Measurements from ENCODE around the gene TMEM238.
A peak's percentile ranks its signal among the peaks of the same experiment; 100 is the strongest.
"Not testable (repeated sequence)": the region's sequence is repeated elsewhere in the genome, so short reads cannot be mapped to it uniquely, and the experiment has no call there.

TMEM238 gene

GRCh38 chr19:55384131-55384919, at the start of gene TMEM238:
Gene TMEM238 (minus strand): TSS chr19:55384292. CDS start chr19:55384259, 33 bp downstream.
- DNase-seq = no peak

GRCh38 chr19:55433292-55433691, 49.2 kb upstream of the TMEM238 start:
- DNase-seq = no peak

GRCh38 chr19:55432241-55432959, 48.3 kb upstream of the TMEM238 start:
- DNase-seq = no peak

- DNase-seq = no peak
These were observed 47.1 kb upstream of the TMEM238 start for GRCh38 chr19:55431183-55431582.

GRCh38 chr19:55426042-55426441, 42.0 kb upstream of the TMEM238 start:
- DNase-seq = no peak

GRCh38 chr19:55424518-55424917, 40.4 kb upstream of the TMEM238 start:
- no peak for DNase-seq

- DNase-seq = no peak
These were observed 39.3 kb upstream of the TMEM238 start for GRCh38 chr19:55423225-55424005.

GRCh38 chr19:55421281-55421680, 37.2 kb upstream of the TMEM238 start:
- not testable (repeated sequence) for DNase-seq

- no peak for DNase-seq
These were observed 35.6 kb upstream of the TMEM238 start for GRCh38 chr19:55419624-55420236.

- no peak for DNase-seq
These were observed 35.0 kb upstream of the TMEM238 start for GRCh38 chr19:55419103-55419502.

- peak; percentile 47 for DNase-seq
These were observed 34.1 kb upstream of the TMEM238 start for GRCh38 chr19:55418185-55418584.

GRCh38 chr19:55410168-55410567, 26.1 kb upstream of the TMEM238 start:
- no peak for DNase-seq

- not testable (repeated sequence) for DNase-seq
These were observed 25.1 kb upstream of the TMEM238 start for GRCh38 chr19:55409179-55409578.

GRCh38 chr19:55408533-55408872, 24.4 kb upstream of the TMEM238 start:
- DNase-seq = no peak

- DNase-seq = peak; percentile 90
These were observed 23.9 kb upstream of the TMEM238 start for GRCh38 chr19:55407800-55408532.

- DNase-seq = not testable (repeated sequence)
These were observed 23.4 kb upstream of the TMEM238 start, which contains the start of gene UBE2S for GRCh38 chr19:55407550-55407799. Gene UBE2S (minus strand): TSS chr19:55407788. CDS start chr19:55407589, 199 bp downstream.

GRCh38 chr19:55406826-55407549, 22.9 kb upstream of the TMEM238 start:
- DNase-seq = no peak

GRCh38 chr19:55406091-55406825, 22.2 kb upstream of the TMEM238 start:
- no peak for DNase-seq

GRCh38 chr19:55405638-55406037, 21.5 kb upstream of the TMEM238 start:
- DNase-seq = no peak

GRCh38 chr19:55402509-55402908, 18.4 kb upstream of the TMEM238 start:
- no peak for DNase-seq

- not testable (repeated sequence) for DNase-seq
These were observed 17.3 kb upstream of the TMEM238 start for GRCh38 chr19:55401390-55401789.
